ENCODE results near the gene NKAPL.

GRCh38 chr6:28218312-28219248 lies 40.5 kb upstream of the NKAPL start:
- TF ChIP-seq, protein P1, sequence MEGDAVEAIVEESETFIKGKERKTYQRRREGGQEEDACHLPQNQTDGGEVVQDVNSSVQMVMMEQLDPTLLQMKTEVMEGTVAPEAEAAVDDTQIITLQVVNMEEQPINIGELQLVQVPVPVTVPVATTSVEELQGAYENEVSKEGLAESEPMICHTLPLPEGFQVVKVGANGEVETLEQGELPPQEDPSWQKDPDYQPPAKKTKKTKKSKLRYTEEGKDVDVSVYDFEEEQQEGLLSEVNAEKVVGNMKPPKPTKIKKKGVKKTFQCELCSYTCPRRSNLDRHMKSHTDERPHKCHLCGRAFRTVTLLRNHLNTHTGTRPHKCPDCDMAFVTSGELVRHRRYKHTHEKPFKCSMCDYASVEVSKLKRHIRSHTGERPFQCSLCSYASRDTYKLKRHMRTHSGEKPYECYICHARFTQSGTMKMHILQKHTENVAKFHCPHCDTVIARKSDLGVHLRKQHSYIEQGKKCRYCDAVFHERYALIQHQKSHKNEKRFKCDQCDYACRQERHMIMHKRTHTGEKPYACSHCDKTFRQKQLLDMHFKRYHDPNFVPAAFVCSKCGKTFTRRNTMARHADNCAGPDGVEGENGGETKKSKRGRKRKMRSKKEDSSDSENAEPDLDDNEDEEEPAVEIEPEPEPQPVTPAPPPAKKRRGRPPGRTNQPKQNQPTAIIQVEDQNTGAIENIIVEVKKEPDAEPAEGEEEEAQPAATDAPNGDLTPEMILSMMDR (IDR thresholded peaks at IDR 0.05; ENCODE audit: control extremely low read depth in 1 of 3, insufficient read depth in 1 of 3, low read depth in 1 of 3, low read length in 3 of 3), result no peak
- TF ChIP-seq HDAC2 (IDR thresholded peaks at IDR 0.05; ENCODE audit: borderline replicate concordance in 1 of 2, low read depth in 2 of 2, low read length in 2 of 2) (no peak), TBP (IDR thresholded peaks at IDR 0.05; ENCODE audit: low read depth, low read length) (peak; percentile 59; the same call in 1 of the 2 replicates), KDM5A (IDR thresholded peaks at IDR 0.05; ENCODE audit: low read length) (no peak), ATF2 (IDR thresholded peaks at IDR 0.05; ENCODE audit: low read length) (no peak), RAD21 (IDR thresholded peaks at IDR 0.05 in 1 of 2, conservative IDR thresholded peaks at IDR 0.05 in 1 of 2; ENCODE audit: low read depth in 2 of 2, low read length in 2 of 2) (no peak), JUN (IDR thresholded peaks at IDR 0.05; ENCODE audit: low read depth, low read length) (no peak), RFX5 (IDR thresholded peaks at IDR 0.05; ENCODE audit: borderline replicate concordance, low read depth, low read length) (no peak), POLR2A (IDR thresholded peaks at IDR 0.05; ENCODE audit: control extremely low read depth in 1 of 2, low read depth in 2 of 2, low read length in 2 of 2) (no peak)
- TF ChIP-seq, protein P2, sequence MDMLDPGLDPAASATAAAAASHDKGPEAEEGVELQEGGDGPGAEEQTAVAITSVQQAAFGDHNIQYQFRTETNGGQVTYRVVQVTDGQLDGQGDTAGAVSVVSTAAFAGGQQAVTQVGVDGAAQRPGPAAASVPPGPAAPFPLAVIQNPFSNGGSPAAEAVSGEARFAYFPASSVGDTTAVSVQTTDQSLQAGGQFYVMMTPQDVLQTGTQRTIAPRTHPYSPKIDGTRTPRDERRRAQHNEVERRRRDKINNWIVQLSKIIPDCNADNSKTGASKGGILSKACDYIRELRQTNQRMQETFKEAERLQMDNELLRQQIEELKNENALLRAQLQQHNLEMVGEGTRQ (IDR thresholded peaks at IDR 0.05; ENCODE audit: low read length), result no peak

Measured in H1 (cell line).